ENCODE measurements around the gene NALF2. TPM values are rescaled to one million over a fixed set of nuclear protein-coding genes. Genes with fewer than 3 reads are reported as not detected.

NALF2 gene
- total RNA-seq, 1 donor from 2014 or later, result not detected

DNA sequence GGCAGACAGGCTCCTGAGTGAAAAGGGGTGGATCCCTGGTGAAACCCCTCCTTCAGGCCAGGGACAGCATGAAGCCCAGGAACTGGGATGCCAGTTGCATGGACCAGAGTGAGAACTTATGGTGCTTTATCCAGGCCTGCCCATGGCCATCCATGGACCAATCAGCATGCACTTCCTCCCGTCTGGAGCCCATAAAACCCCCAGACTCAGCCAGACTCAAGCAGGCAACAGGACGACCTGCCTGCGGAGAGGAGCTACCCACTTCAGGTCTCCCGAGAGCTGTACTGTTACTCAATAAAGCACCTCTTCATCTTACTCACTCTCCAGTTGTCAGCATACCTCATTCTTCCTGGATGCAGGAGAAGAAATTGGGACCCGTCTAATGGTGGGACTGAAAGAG is 42.9 kb downstream of the NALF2 start:
- no peaks in the 10 kb centered on the region for H3K36me3 Mint-ChIP-seq (ENCODE audit: low read depth)
- H3K27me3 Mint-ChIP-seq (ENCODE audit: low read depth), result no peaks in the 10 kb centered on the region
- DNase-seq (ENCODE audit: low spot score), result no peak
- H3K4me1 Mint-ChIP-seq (ENCODE audit: low read depth), result no peaks in the 10 kb centered on the region
- no peak for TF ChIP-seq CTCF (IDR thresholded peaks at IDR 0.05)
- no peak overlapping the region for H3K27ac Mint-ChIP-seq (ENCODE audit: unreplicated experiment)
- peaks cover 17% of the 10 kb centered on the region for H3K9me3 Mint-ChIP-seq (ENCODE audit: low read depth)
- no peak overlapping the region for H3K4me3 Mint-ChIP-seq (ENCODE audit: unreplicated experiment)

DNA sequence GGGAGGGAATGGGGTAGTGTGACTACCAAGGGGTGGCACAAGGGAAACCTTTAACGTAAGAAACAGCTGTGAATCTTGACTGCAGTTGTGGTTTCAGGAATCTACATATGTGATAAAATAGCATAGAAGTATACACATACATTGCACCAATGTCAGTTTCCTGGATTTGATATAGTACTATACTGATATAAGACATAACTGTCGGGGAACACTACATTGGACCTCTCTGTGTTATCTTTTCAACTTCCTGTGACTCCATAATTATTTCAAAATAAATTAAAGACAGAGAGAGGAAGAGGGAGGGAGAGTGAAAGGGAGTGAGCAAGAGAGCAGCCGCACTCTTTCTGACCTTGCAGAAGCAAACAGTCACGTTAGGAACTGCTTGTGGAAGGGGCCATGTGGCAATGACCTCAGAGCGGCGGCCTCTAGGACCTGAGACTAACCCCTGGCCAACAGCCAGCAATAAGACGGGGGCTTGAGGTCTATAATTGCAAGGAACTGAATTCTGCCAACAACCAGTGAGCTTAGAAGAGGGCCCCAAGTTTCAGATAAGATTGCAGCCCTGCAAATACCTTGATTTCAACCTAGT is 47.4 kb downstream of the NALF2 start:
- TF ChIP-seq CTCF (IDR thresholded peaks at IDR 0.05), result no peak

DNA sequence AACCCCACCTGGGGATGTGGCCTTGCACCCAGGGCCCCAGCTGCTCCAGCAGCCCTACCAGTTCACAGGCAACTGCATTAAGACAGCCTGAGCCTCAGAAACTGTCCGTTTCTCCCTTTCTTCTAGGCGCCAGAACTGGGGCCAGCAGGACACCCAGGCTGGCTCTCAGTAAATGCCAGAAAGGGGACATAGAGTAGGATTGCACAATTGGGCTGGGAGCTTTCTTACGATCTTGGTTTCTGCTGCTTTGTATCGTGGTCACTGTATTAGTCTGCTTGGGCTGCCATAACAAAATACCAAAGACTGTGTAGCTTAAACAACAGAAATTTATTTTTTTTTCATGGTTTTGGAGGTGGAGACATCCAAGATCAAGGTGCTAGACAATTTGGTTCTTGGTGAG is 48.4 kb downstream of the NALF2 start:
- no peak overlapping the region for H3K27ac Mint-ChIP-seq (ENCODE audit: unreplicated experiment)
- H3K4me3 Mint-ChIP-seq (ENCODE audit: unreplicated experiment), result no peak overlapping the region
- no peaks in the 10 kb centered on the region for H3K27me3 Mint-ChIP-seq (ENCODE audit: low read depth)
- H3K4me1 Mint-ChIP-seq (ENCODE audit: low read depth), result no peaks in the 10 kb centered on the region
- no peak for DNase-seq (ENCODE audit: low spot score)
- H3K9me3 Mint-ChIP-seq (ENCODE audit: low read depth), result peaks cover 13% of the 10 kb centered on the region
- TF ChIP-seq CTCF (IDR thresholded peaks at IDR 0.05), result no peak
- no peaks in the 10 kb centered on the region for H3K36me3 Mint-ChIP-seq (ENCODE audit: low read depth)

More for the DNA sequence above, 47.4 kb downstream of the NALF2 start:
- Mint-ChIP-seq H3K36me3 (ENCODE audit: low read depth) (no peaks in the 10 kb centered on the region), H3K9me3 (ENCODE audit: low read depth) (peaks cover 9% of the 10 kb centered on the region), H3K27me3 (ENCODE audit: low read depth) (no peaks in the 10 kb centered on the region), H3K27ac (ENCODE audit: unreplicated experiment) (no peak overlapping the region), H3K4me3 (ENCODE audit: unreplicated experiment) (no peak overlapping the region), H3K4me1 (ENCODE audit: low read depth) (no peaks in the 10 kb centered on the region)
- DNase-seq (ENCODE audit: low spot score), result no peak

Other genes starting within 250 kb of the NALF2 start
- 0.65 to 1.1 TPM (median 0.85 TPM) in 3 replicates for gene EDA, start 111.8 kb downstream of the NALF2 start, total RNA-seq